ENCODE measurements around the gene RBM24.
"Not testable (repeated sequence)": the region's sequence is repeated elsewhere in the genome, so short reads cannot be mapped to it uniquely, and the experiment has no call there.

Gene RBM24

GRCh38 chr6:17292600-17293133, 11.5 kb downstream of the RBM24 start:
- DNase-seq, result no peak

DNA sequence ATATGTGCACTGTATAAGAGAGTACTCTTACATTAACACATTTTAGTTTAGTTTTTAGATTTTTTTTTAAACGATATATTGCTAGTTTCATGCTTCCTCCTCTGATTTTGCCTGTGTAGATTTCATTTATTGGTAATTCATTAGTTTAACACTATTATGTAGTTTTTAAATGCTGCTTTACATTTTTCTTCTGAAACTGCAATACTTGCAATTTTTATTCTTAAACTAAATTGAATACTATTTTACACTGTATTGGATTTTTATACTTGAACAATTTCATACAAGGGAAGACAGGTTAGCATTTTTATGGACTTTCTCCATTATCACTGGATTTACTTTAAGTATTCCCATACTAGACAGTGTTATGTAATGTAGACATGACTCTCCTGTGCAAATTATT, 12.2 kb downstream of the RBM24 start:
- no peak for DNase-seq

GRCh38 chr6:17297271-17298080, 16.3 kb downstream of the RBM24 start:
- no peak for DNase-seq

GRCh38 chr6:17298257-17298656, 17.1 kb downstream of the RBM24 start:
- no peak for DNase-seq

DNA sequence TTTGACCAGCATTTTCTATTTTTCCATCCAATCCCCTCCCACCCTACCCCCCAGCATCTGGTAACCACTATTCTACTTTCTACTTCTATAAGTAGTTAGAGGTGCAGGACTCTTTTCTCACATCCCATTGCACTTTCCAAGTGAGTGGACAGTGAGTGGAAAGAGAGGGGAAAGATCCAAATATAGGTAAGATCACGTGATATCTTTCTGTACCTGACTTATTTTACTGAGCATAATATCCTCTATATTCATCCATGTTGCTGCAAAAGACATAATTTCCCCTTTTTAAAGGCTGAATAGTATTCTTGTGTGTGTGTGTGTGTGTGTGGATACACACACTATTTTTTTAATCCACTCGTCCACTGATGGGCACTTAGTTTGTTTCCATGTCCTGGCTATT, 18.1 kb downstream of the RBM24 start:
- no peak for DNase-seq

DNA sequence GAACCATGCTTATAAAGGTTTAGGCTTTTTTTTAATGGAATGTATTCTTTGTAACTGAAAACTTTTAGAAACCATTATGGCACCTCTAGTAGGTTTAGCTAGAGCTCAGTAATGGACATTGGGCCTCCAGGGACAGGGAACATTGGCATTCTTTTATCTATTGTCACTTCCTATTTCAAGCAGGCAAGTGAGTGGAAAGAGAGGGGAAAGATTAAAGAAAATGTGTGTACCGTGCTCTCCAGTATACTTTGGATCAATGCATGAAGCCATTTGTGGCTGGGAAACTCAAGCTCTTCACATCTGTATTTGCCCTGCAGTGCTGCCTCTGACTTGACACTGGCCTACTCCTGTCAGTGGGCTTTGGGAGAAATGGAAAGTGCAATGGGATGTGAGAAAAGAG, 18.6 kb downstream of the RBM24 start:
- no peak for DNase-seq

GRCh38 chr6:17300637-17301036, 19.5 kb downstream of the RBM24 start:
- DNase-seq, result no peak

GRCh38 chr6:17303444-17303843, 22.3 kb downstream of the RBM24 start:
- DNase-seq, result no peak

DNA sequence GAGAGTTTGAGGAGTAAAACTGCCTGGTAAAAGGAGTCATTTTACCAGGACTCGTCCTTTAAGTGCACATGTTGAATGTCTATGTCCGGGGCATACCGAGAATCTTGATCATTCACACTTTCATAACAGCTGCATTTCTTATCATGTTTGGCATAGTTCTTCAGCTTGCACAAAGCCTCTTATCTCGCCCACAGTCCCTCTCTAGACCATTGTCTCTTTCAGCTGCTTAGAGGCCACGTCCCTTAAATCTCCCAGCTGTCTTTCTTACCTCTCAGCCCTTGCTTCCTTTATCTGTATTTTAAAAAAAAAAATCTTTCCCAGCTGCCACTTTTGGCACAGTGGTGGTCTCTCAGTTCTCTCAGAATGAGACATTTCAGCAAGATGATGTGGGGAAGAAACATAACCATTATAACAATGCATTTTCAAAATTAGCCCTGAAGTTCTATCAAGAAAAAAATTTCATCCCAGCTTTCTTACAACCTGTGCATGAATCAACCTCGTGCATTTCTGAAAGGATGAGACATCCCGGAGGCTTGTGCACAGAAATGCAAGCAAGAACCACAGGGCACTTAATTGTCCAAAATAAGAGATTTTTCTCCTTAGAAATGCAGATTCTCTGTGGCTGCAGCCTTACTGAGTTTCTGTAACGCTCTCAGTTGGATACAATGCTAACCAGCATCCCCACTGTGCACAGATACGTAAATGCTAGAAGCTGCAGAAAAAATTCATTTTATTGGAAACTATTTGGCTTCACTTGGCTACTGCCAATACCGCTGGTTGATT, 24.2 kb downstream of the RBM24 start:
- DNase-seq, result no peak

GRCh38 chr6:17311595-17312311, 30.6 kb downstream of the RBM24 start:
- no peak for DNase-seq

GRCh38 chr6:17313238-17313637, 32.1 kb downstream of the RBM24 start:
- DNase-seq, result not testable (repeated sequence)

DNA sequence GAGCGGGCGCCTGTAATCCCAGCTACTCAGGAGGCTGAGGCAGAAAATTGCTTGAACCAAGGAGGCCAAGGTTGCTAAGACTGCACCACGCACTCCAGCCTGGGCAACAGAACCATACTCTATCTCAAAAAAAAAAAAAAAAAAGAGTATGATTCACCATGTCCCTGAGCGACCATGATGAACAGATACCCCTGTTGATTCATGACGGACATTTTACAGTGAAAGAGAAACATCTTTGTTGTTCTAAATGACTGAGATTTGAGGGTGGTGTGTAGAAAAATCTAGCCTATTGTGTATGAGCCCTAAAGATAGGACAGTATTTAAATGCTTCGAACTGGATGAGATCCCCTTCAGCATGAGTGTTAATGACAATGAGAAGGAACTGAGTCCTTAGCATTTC, 32.8 kb downstream of the RBM24 start:
- no peak for DNase-seq

DNA sequence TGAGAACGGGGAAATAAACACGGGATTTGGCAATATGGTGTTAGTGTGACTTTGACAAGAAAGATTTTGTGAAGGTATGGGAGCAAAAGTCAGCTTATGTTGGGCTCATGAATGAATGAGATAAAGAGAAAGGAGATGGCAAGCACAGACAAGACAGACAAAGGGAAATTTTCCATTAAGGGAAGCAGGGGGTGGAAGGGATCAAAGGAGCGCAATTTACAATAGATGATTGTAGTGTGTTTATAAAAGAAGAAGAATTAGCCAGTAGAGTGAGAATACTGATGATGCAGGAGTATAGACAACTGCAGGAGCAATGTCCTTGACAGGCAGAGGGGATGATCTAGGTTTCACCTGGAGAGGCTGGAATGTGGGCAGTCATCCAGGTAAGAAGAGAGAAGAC, 34.1 kb downstream of the RBM24 start:
- no peak for DNase-seq

GRCh38 chr6:17318435-17319165, 37.4 kb downstream of the RBM24 start:
- no peak for DNase-seq

- DNase-seq, result not testable (repeated sequence)
These were observed 39.1 kb downstream of the RBM24 start for GRCh38 chr6:17320266-17320665.

GRCh38 chr6:17331238-17331637, 50.1 kb downstream of the RBM24 start:
- DNase-seq, result no peak

DNA sequence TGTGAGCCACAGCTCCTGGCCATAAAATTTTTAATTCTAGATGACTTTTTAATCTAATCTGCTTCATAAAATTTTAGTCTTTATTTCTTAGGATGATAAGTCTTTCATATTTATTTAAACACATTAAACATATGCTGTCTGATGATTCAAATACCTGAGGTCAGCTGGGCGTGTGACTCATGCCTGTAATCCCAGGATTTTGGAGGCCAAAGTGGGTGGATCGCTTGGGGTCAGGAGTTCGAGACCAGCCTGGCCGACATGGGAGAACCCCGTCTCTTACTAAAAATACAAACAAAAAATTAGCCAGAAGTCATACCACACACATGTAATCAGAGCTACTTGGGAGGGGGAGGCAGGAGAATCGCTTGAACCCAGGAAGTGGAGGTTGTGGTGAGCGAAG, 53.1 kb downstream of the RBM24 start:
- DNase-seq, result no peak

DNA sequence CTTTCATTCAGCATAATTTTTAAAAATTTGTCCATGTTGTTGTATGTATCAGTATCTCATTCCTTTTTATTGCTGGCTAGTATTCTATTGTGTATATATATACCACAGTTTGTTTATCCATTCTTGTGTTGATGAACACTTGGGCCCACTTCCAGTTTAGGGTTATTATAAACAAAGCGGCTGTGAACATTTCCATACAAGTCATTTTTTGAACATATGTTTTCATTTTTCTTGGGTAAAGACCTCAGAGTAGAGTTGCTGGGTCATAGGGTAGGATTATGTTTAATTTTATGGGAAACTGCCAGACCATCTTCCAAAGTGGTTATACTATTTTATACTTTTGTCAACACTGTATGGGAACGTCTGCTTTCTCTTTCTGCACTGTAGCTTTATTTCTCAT, 55.3 kb downstream of the RBM24 start:
- no peak for DNase-seq

- no peak for DNase-seq
These were observed 58.1 kb downstream of the RBM24 start for GRCh38 chr6:17339308-17339670.

DNA sequence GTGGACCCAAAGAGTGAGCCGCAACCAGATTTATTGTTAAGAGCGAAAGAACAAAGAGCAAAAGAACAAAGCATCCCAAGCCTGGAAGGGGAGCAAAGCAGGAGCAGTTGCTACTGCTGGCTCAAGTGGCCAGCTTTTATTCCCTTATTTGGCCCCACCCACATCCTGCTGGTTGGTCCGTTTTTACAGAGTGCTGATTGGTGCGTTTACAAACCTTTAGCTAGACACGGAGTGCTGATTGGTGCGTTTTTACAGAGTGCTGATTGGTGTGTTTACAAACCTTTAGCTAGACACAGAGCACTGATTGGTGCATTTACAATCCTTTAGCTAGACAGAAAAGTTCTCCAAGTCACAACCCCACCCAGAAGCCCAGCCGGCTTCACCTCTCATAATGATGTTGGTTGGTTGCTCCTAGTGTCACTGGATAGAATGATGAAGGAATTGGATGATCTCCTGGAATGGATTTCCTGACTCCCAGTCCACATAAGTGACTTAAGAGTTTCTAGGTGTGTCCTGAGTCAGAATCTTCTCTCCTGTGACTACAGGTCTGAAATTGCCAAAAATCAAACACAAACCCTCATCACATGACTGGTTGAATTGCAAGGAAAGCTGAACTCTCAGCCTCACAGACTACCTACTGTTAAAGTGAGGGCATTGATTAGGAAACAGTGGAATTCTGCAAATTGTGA, 60.1 kb downstream of the RBM24 start:
- no peak for DNase-seq

DNA sequence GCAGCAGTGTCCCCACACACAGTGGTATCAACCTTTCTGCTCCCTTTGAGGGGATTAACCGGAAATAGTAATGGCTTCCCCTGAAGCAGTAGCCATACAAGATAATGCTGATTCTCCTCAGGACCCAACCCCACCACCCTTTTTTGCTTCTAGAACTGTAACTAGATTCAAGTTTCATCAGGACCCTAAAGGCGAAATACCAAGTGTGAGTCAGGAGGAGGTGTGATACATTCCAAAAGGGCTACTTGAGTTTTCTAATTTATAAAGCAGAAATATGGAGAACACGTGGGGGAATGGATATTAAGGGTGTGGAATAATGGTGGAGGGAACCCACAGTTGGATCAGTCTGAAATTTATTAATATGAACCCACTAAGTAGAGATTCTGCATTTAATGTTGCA, 60.7 kb downstream of the RBM24 start:
- DNase-seq, result no peak

- DNase-seq, result no peak
These were observed 62.1 kb downstream of the RBM24 start for GRCh38 chr6:17343215-17343614.
